ENCODE results near the gene SH3PXD2A. TPM values are rescaled to one million over a fixed set of nuclear protein-coding genes. Genes with fewer than 3 reads are reported as not detected.
A peak's percentile ranks its signal among the peaks of the same experiment; 100 is the strongest.

The SH3PXD2A gene
- total RNA-seq, 2 donors from 2014 or later: 62.6 to 93.6 TPM

DNA sequence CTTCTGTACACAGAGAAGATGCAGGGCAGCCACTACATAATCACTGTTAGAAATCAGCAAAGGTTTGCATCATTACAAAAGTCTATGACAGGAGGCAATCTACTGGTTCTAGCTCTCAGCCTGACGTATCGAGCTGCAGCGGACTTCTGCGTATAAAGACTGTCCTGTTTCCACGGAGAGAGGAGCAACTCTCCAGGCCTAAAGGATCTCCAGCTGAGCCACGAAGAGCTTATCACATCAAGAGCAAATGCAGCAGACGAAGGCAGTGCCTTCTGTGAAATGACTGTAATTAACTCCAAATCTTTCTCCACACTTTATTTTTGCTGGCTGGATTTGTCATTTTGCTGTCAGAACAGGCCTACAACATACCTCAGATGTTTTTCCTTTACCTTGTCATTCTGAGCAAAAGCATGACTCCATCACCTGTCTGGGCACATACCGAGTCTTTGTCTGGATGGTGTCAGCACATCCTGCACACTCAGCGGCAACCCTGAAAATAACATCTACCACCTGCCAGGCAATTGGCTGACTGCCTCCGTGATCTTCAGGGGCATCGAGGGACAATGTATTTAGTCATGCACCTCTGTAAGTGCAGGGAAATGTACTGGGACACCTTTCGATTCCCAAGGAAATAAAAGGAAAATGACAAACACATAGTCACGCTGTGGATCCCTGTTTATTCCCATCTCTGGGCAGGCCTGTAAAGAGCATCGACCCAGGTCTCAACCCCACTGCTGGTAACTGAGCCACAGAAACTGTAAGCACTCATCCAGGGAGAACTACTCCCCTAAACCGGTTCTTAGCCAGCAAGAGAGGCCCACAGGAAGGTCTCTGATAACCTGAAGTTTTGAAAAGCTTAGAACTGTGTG is 26.3 kb upstream of the SH3PXD2A start:
- intact Hi-C loops (cut with DNase I): no loop called here

DNA sequence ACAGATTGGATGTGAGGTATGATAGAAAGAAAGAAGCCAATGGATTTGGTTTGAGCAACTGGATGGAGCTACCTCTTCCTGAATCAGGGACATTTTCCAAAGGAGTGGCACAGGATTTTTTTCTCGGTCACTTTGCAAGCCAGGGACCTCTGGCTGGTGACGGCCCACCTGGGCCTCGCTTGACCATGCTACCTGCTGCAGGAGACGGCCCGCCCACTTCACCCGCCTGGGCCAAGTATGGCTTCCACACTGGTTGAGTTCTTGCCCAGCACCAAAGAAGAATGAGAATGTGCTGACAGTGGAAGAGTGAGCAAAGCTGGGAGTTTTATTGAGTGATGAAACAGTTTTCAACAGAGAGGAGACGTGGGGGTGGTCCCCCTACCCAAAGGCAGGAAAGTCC is 24.5 kb upstream of the SH3PXD2A start:
- intact Hi-C loops (cut with DNase I): no loop called here

More for the DNA sequence above, 26.3 kb upstream of the SH3PXD2A start:
- no peak for DNase-seq (ENCODE audit: low spot score)

DNA sequence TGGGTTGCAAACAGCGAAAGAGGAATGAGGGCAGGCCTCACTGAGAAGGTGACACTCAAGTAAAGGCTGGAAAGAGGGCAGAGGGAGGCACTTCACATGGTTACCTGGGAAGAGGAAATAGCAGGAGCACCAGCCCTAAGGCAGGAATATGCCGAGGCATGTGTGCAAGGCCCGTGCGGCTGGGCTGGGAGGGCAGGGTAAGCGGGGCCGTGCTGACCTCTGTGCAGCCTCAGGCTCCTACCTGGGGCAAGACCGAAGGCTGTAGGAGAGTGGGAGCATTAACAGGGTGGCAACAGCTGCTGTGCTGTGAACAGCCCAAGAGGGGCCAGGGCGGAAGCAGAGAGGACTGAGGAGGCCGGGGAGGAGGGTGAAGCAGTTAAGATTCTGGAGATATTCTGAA is 24.0 kb upstream of the SH3PXD2A start:
- no peak for DNase-seq (ENCODE audit: low spot score)
- intact Hi-C loops (cut with DNase I): no loop called here

More for the DNA sequence above, 24.5 kb upstream of the SH3PXD2A start:
- no peak for DNase-seq (ENCODE audit: low spot score)

DNA sequence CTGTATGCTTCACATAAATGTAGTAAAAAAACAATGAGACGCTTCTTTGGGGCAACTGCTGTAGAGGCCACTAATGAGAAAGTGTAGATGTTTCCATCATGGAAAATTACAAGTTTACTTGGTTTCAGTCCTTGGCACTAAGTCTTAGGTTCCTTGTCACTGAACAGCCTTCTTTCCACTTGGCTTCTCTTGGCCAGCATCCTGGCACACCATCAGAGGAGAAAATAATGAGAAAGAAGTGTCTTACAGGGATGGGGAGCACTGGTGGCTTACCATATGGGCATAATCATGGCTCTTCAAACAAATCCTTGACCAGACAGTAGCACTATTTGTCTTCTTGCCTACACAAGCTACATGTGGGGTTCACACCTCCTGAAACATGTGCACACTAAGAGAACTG is 22.5 kb upstream of the SH3PXD2A start:
- intact Hi-C loops (cut with DNase I): no loop called here
- DNase-seq (ENCODE audit: low spot score): no peak

DNA sequence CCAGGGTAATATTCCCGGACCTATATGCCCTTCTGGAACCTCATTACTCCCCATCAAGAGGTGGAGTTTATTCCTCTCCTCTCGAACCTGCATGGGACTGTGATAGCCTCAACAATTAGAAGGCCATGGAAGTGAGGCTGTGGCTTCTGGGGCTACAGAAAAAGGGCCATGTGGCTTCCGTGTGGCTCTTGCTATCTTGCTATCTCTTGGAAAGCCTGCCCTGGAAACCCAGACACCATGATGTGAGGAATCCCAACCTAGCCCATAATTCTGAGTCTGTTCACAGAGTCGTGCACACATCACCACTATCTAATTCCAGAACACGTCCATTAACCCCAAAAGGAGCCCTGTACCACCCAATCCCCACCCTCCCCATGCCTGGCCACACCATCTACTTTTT is 20.8 kb upstream of the SH3PXD2A start:
- DNase-seq (ENCODE audit: low spot score): no peak
- intact Hi-C loops (cut with DNase I): no loop called here

DNA sequence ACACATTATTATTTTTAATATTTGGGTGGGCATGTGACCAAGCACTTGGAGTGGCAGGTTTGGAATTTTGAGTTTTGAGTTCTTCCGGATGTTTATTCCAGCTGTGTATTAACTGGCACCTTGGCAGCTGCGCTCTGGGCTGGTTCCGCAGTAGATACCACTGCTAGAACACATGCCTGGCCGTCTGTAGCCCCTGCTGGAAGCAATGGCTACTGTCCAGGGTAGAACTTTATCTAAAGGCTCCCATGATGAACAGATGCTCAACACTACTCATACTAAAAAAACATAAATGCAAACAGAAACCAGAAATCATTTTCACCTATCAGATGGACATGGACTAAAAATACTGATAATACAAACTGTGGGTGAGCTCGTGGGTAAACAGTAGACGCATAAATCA is 19.4 kb upstream of the SH3PXD2A start:
- intact Hi-C loops (cut with DNase I): no loop called here
- no peak for DNase-seq (ENCODE audit: low spot score)

DNA sequence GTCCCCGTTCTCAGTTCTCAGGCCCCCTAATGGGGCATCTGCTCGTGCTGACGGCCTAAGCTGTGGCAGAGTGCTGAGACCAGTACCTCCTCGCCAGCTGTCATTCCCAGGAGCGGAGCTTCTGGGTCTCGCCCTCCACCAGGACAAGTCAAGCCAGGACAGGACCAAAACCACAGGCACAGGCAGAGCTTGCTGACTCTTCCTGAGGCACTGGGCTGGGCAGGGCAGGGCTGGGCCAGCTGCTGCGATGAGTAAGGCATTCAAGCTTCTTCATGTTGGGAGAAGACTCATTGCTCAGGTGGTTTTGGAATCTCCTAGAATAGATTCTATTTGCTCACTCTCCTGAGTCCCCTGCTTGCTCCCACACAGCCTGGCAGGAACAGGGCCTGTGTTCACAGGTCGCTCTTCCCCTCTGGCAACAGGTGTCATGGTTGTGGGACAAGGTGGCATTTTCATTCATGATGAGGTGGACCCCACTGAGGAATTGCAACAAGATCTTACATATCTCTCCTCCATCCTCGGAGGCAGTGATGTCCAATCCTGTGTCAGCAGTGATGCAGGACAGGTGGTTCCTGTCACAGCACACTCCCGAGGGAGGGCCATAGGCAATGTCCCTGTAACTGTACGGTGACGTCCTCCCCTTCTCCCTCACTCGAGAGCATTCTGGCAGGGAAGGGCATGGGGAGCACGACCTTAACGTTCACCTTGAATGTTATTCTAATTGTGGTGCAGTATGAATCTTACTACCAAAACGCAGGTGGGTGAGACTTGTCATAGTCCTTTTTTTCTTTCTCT is 17.0 kb upstream of the SH3PXD2A start:
- intact Hi-C loops (cut with DNase I): no loop called here
- no peak for DNase-seq (ENCODE audit: low spot score)

DNA sequence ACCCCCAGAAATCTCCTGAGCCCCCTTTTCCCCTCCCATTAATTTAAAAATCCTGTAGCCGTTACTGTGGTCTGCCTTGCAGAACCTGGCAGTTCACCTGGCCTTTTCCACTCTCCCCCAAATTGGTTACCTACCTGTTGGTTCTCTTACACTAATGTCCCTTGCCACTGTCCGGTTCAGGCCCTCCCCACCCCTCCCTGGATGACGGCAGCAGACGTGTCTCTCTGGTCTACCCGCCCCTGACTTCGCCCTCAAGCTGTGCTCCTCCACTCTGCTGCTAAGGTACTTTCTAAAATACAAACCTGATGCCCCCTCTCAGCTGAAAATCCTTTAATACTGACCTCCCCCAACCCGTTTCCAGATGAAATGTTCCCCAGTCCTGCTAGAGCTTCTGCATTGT is 15.6 kb upstream of the SH3PXD2A start:
- intact Hi-C loops (cut with DNase I): no loop called here
- no peak for DNase-seq (ENCODE audit: low spot score)

DNA sequence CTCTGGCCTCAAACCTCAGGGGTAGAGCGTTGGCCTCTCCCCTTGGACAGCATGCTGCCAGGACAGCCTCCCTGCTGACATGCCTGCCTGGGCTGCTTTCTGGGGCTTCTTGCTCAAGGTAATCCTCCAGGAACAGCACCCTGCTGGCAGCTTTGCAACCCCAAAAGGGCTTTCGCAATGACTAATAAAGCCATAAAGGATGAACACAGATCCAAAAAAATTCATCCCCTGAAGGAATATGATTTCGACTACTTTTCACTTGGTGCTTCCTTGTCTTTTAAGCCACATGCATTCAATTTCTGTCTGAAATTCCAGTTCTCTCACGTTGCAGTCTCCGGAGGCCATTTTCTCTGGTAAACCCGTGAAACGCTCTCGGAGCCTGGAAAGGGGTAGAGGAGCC is 15.1 kb upstream of the SH3PXD2A start:
- intact Hi-C loops (cut with DNase I): no loop called here
- no peak for DNase-seq (ENCODE audit: low spot score)

GRCh38 chr10:103869336-103869735 is 14.0 kb upstream of the SH3PXD2A start:
- no peak for DNase-seq (ENCODE audit: low spot score)
- intact Hi-C loops (cut with DNase I): no loop called here

- intact Hi-C loops (cut with DNase I): no loop called here
- DNase-seq (ENCODE audit: low spot score): no peak
Measured at GRCh38 chr10:103868200-103868599, 12.8 kb upstream of the SH3PXD2A start.

DNA sequence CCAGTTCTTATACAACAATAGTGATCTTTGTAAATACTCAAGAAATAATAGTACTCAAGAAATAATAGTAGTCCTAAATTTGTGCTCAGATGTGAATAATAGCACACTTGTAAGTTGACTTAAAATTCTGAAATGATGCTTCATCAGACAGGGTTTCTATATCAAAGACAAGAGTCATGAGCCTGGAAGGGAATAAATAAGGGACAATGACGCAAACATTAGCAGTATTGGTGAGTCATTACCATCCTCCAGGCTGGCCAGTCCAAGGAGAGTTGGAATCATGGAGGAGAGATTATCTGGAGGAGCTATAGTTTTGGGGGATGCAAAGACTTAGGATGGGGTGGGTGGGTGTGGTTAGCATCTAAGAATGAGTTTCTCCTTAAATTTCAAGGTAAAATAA is 6.1 kb upstream of the SH3PXD2A start:
- intact Hi-C loops (cut with DNase I): no loop called here
- DNase-seq (ENCODE audit: low spot score): no peak

DNA sequence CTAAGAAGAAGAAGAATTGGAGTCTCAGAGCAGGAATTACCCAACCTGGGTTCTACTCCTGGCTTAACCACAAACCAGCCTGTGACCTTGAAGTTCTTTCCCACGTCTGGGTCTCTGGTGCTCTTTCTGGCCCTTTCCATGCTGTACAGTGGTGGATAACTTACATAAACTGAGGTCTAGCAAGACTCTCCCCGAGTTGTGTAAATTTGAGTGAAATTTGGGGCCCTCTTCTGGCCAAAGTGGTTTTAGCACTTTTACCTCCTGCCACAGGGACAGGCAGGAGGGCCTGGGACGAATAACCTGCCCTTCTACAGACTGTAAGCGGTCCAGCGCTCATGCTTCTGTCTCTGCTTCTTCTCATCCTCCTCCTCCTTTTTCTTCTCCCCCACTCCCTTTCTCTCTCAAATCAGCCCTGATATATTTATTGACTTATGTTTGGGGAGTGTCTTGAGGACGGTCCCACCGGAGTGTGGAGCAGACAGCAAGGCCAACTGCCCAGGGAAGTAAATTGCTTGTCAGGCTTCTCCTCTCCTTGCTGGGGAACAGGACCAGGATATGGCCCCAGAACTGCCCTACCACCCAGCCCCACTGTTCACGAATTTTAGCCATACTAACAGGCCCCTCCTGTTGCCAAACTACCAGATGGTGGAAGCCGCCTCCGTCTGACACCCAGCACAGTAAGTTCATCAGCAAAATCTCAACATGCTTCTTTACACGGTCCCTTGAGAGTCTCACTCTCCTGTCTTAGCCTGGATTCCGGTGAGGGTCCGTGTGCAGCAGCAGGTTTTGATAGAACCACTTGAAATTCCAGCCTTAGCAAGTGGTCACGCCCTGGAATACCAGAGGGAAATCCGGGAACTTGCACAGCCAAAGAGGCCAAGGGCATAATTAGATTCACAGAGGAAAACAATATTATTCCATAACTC is 4.0 kb upstream of the SH3PXD2A start:
- peak; percentile 57 for DNase-seq (ENCODE audit: low spot score)

DNA sequence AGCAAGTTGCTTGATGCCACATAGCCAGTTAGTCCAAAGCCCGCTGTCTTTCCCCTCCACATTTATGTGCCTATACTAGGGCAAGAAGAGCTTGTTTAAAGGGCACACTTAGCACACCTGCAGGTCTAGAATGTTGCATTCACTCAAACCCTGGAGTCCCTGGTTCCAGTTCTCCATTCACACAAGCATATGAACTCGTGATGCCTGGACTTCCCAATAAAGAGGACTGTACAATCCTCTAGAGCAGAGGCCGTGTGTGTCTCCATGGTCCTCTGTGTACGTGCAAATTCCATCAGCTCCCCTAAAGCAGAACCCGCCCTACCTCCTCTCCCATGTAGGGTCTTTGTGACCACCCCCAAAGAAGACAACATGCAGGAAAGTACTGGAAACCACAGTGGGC is 3.0 kb upstream of the SH3PXD2A start:
- intact Hi-C loops (cut with DNase I): loop anchor here in 1 of 2 donors (2.0 to 10.0 kb wide), 2 partner anchors 144 to 264 kb away; no protein-coding TSS in a partner anchor
- peak; percentile 18 for DNase-seq (ENCODE audit: low spot score)

More for the DNA sequence above, 4.0 kb upstream of the SH3PXD2A start:
- intact Hi-C loops (cut with DNase I): loop anchor here (1.0 to 10.0 kb wide), 4 partner anchors 24 to 265 kb away; no protein-coding TSS in a partner anchor

DNA sequence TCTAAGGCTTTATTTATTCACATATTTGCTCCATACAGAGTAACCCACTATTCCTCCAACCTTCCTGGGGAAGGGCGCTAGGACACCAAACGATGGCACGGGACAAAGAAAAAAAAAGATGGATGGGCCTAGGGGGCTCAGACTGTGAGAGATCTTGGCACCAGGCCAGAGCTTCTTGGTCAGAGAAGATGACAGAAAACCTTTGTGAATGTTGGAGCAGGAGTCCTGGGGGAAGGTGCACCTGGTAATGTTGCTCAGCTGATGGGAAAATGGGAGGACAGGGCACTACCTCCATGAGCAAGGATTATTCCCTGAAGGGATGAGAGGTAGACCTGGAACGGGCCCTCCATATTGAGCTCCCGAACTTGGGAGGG is 1.4 kb upstream of the SH3PXD2A start:
- intact Hi-C loops (cut with DNase I): loop anchor here in 1 of 2 donors (10.0 kb wide), 1 partner anchor 262 kb away; no protein-coding TSS in a partner anchor
- DNase-seq (ENCODE audit: low spot score): peak; percentile 23

DNA sequence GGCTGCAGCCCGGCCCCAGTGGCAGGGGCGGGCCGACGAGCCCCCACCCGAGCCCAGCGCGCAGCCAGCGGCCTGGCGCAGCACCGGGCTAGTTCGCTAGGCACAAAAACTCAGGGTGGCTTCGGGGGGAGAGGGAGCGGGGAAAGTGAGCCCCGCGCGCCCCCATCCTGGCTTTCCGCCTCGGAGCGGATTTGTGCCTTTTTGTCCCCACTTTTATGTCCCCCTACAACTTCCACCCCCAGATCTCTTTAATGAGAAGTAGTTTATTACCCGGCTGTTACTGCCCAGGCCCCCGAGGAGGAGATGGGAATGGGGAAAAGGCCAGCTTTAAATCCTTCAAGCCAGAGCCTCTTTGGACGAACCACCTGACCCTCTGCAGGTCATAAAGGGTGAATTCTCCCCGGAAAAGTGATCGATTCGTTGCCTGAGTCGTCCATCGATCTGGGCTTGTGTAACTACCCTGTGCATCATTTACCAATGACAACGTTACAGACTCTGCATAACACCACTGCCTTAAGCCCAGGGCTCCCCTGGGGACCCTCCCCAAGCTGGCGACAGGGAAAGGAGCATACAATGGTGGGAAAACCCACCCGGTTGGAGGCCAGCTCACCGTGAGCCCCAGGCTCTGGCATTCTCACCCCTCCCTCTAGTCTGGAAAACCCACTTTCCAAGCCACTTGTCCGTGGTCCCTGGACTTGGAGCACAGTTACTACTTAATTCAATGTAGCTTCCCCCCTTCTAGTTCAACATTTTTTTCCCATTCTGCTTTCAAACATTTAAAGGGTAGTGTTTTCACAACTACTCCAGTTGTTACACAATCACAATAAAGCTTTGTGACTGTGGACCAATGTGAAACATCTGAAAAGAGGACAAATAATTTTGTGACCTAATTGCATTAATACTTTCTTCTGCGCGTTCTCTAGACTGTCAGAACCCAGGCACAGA is 748 bp upstream of the SH3PXD2A start:
- peak; percentile 71 for DNase-seq (ENCODE audit: low spot score)
- intact Hi-C loops (cut with DNase I): loop anchor here in 1 of 2 donors (10.0 kb wide), 1 partner anchor 261 kb away; no protein-coding TSS in a partner anchor

- intact Hi-C loops (cut with DNase I): loop anchor here in 1 of 2 donors (10.0 kb wide), 1 partner anchor 260 kb away; no protein-coding TSS in a partner anchor
- DNase-seq (ENCODE audit: low spot score): peak; percentile 83
Measured at GRCh38 chr10:103854686-103855391, 537 bp downstream of the SH3PXD2A start.
